HEK293 (cell line): ENCODE results near the gene CRYBB1.

Experiments used
- CTCF ChIA-PET: fragments of 350-600 bp; formaldehyde crosslinking; extraction: SDS; loops from one replicate; lab custom pipeline; 2021; ENCODE audit warnings: antibody characterized with exemption; lab: Yijun Ruan, JAX
- POLR2A ChIA-PET: fragments of 300-600 bp; formaldehyde crosslinking; extraction: SDS; loops from one replicate; lab custom pipeline; 2020; ENCODE audit warnings: antibody characterized with exemption, inconsistent platforms; lab: Yijun Ruan, JAX
- H3K27ac ChIP-seq: fragments of 200-500 bp; sonication (Bioruptor generic); 2 replicates; pipeline ENCODE4 v1.5.1; 2014; ENCODE audit warnings: low read depth, low read length, control low read depth, inconsistent platforms; ENCODE audit errors: extremely low read depth
- H3K36me3 ChIP-seq, 2 experiments: fragments of 200-500 bp in 1 of 2; sonication (Bioruptor generic) in 1 of 2; 1 replicate in 1 of 2; 2 replicates in 1 of 2; pipeline ENCODE4 v1.5.1; 2014 to 2017; ENCODE audit warnings: inconsistent platforms in 2 of 2, low read length in 2 of 2; ENCODE audit not compliant: control insufficient read depth in 2 of 2, insufficient read depth in 1 of 2
- H3K4me1 ChIP-seq: fragments of 200-500 bp; sonication (Bioruptor generic); 2 replicates; pipeline ENCODE4 v1.5.1; 2014; ENCODE audit warnings: mild to moderate bottlenecking, low read length, inconsistent platforms; ENCODE audit not compliant: control insufficient read depth, insufficient read depth
- H3K4me3 ChIP-seq: 2 replicates; pipeline ENCODE4 v1.5.1; 2011; ENCODE audit warnings: low read depth, mild to moderate bottlenecking, control low read depth, low read length, moderate library complexity
- H3K9me3 ChIP-seq: fragments of 200-500 bp; sonication (Bioruptor generic); 2 replicates; pipeline ENCODE4 v1.5.1; 2014; ENCODE audit warnings: low read depth, low read length, inconsistent platforms; ENCODE audit not compliant: control insufficient read depth, insufficient read depth
- BCL11A ChIP-seq: fragments of 450-650 bp; formaldehyde crosslinking; IDR thresholded peaks from 2 replicates; pipeline ENCODE4 v1.5.1; 2016; ENCODE audit warnings: low read depth, missing biosample characterization, missing genetic modification characterization
- BCL11B ChIP-seq: fragments of 450-650 bp; formaldehyde crosslinking; IDR thresholded peaks from 2 replicates; pipeline ENCODE4 v1.5.1; 2016; ENCODE audit warnings: low read depth, missing biosample characterization, missing genetic modification characterization
- GLIS1 ChIP-seq: fragments of 450-650 bp; formaldehyde crosslinking; IDR thresholded peaks from 2 replicates; pipeline ENCODE4 v1.5.1; 2016; ENCODE audit warnings: missing biosample characterization, missing genetic modification characterization
- KLF10 ChIP-seq: fragments of 450-650 bp; IDR thresholded peaks from 2 replicates; pipeline ENCODE4 v1.5.1; 2018; ENCODE audit warnings: missing biosample characterization, mild to moderate bottlenecking, missing genetic modification characterization
- OSR2 ChIP-seq: fragments of 450-650 bp; formaldehyde crosslinking; IDR thresholded peaks from 2 replicates; pipeline ENCODE4 v1.5.1; 2016; ENCODE audit warnings: missing biosample characterization, missing genetic modification characterization
- PRDM1 ChIP-seq: fragments of 450-650 bp; formaldehyde crosslinking; IDR thresholded peaks from 2 replicates; pipeline ENCODE4; 2016; ENCODE audit warnings: missing biosample characterization, missing genetic modification characterization
- PRDM4 ChIP-seq: fragments of 450-650 bp; formaldehyde crosslinking; IDR thresholded peaks from 2 replicates; pipeline ENCODE4 v1.5.1; 2017; ENCODE audit warnings: missing biosample characterization, missing genetic modification characterization
- REPIN1 ChIP-seq: fragments of 450-650 bp; formaldehyde crosslinking; IDR thresholded peaks from 2 replicates; pipeline ENCODE4 v1.5.1; 2017; ENCODE audit warnings: missing biosample characterization, missing genetic modification characterization, low read depth
- TCF7L2 ChIP-seq: IDR thresholded peaks from 2 replicates; pipeline ENCODE4 v1.6.1; 2011; ENCODE audit warnings: low read depth, mild to moderate bottlenecking, inconsistent platforms, low read length, moderate library complexity, borderline replicate concordance
- ZBTB17 ChIP-seq: fragments of 450-650 bp; formaldehyde crosslinking; IDR thresholded peaks from 2 replicates; pipeline ENCODE4 v1.5.1; 2016; ENCODE audit warnings: missing biosample characterization, missing genetic modification characterization
- ZBTB44 ChIP-seq: fragments of 450-650 bp; IDR thresholded peaks from 2 replicates; pipeline ENCODE4 v1.5.1; 2018; ENCODE audit warnings: missing biosample characterization, mild to moderate bottlenecking, missing genetic modification characterization
- ZEB2 ChIP-seq: fragments of 450-650 bp; formaldehyde crosslinking; IDR thresholded peaks from 2 replicates; pipeline ENCODE4 v1.5.1; 2016; ENCODE audit warnings: missing biosample characterization, missing genetic modification characterization
- ZNF16 ChIP-seq: fragments of 450-650 bp; formaldehyde crosslinking; IDR thresholded peaks from 2 replicates; pipeline ENCODE4 v1.5.1; 2016; ENCODE audit warnings: low read depth, missing biosample characterization, missing genetic modification characterization
- ZNF184 ChIP-seq: fragments of 450-650 bp; IDR thresholded peaks from 2 replicates; pipeline ENCODE4 v1.5.1; 2018; ENCODE audit warnings: missing biosample characterization, mild to moderate bottlenecking, missing genetic modification characterization
- ZNF24 ChIP-seq: fragments of 450-650 bp; formaldehyde crosslinking; IDR thresholded peaks from 2 replicates; pipeline ENCODE4 v1.5.1; 2016; ENCODE audit warnings: missing biosample characterization, missing genetic modification characterization
- ZNF292 ChIP-seq: fragments of 450-650 bp; formaldehyde crosslinking; IDR thresholded peaks from 2 replicates; pipeline ENCODE4 v1.5.1; 2016; ENCODE audit warnings: low read depth, missing biosample characterization, missing genetic modification characterization, borderline replicate concordance
- ZNF366 ChIP-seq: fragments of 450-650 bp; formaldehyde crosslinking; conservative IDR thresholded peaks from 2 replicates; pipeline ENCODE4 v1.5.1; 2016; ENCODE audit warnings: missing biosample characterization, missing genetic modification characterization
- ZNF548 ChIP-seq: fragments of 450-650 bp; formaldehyde crosslinking; IDR thresholded peaks from 2 replicates; pipeline ENCODE4 v1.5.1; 2016; ENCODE audit warnings: missing biosample characterization, missing genetic modification characterization
- ZNF561 ChIP-seq: fragments of 450-650 bp; IDR thresholded peaks from 2 replicates; pipeline ENCODE4 v1.5.1; 2018; ENCODE audit warnings: missing biosample characterization, missing genetic modification characterization, borderline replicate concordance
- ZNF776 ChIP-seq: fragments of 450-650 bp; formaldehyde crosslinking; IDR thresholded peaks from 2 replicates; pipeline ENCODE4 v1.5.0; 2017; ENCODE audit warnings: missing biosample characterization, missing genetic modification characterization, borderline replicate concordance
- ZNF777 ChIP-seq: fragments of 450-650 bp; formaldehyde crosslinking; IDR thresholded peaks from 2 replicates; pipeline ENCODE4 v1.5.1; 2017; ENCODE audit warnings: missing biosample characterization, missing genetic modification characterization, borderline replicate concordance

Gene CRYBB1

GRCh38 chr22:26610996-26611395 is 6.8 kb downstream of the CRYBB1 start:
- POLR2A ChIA-PET, result no interaction called here
- no peak overlapping the region for H3K27ac ChIP-seq

GRCh38 chr22:26610072-26610958 is 7.5 kb downstream of the CRYBB1 start:
- no peak overlapping the region for H3K4me3 ChIP-seq
- POLR2A ChIA-PET, result no interaction called here
- no peak overlapping the region for H3K27ac ChIP-seq
- H3K4me1 ChIP-seq, result no peaks in the 10 kb centered on the region
- no peak for TF ChIP-seq TCF7L2
- no peak for TF ChIP-seq GLIS1 (tag by site-specific recombination)
- no peak for TF ChIP-seq ZNF292 (tag by site-specific recombination)
- TF ChIP-seq BCL11B (tag by site-specific recombination), result no peak
- TF ChIP-seq ZEB2 (tag by site-specific recombination), result no peak
- no peak for TF ChIP-seq PRDM1 (tag by site-specific recombination)
- no peak for TF ChIP-seq BCL11A (tag by site-specific recombination)
- TF ChIP-seq ZBTB44 (tag by site-specific recombination), result no peak
- TF ChIP-seq ZNF16 (tag by site-specific recombination), result no peak
- TF ChIP-seq ZNF24 (tag by site-specific recombination), result no peak
- CTCF ChIA-PET, result no interaction called here
- H3K36me3 ChIP-seq, result no peaks in the 10 kb centered on the region
- no peaks in the 10 kb centered on the region for H3K9me3 ChIP-seq

More at GRCh38 chr22:26610996-26611395, 6.8 kb downstream of the CRYBB1 start:
- Histone ChIP-seq H3K36me3 (no peaks in the 10 kb centered on the region), H3K4me1 (no peaks in the 10 kb centered on the region), H3K9me3 (no peaks in the 10 kb centered on the region)
- TF ChIP-seq ZNF777 (tag by site-specific recombination) (no peak), REPIN1 (no peak)
- TF ChIP-seq, all 188 proteins: peak for 0
- no peak overlapping the region for H3K4me3 ChIP-seq
- CTCF ChIA-PET, result no interaction called here

GRCh38 chr22:26609287-26609686 is 8.5 kb downstream of the CRYBB1 start:
- Histone ChIP-seq H3K36me3 (no peaks in the 10 kb centered on the region), H3K4me3 (no peak overlapping the region), H3K27ac (no peak overlapping the region), H3K9me3 (no peaks in the 10 kb centered on the region), H3K4me1 (no peaks in the 10 kb centered on the region)
- CTCF ChIA-PET, result no interaction called here
- TF ChIP-seq OSR2 (tag by site-specific recombination), result no peak
- no peak for TF ChIP-seq ZNF184 (tag by site-specific recombination)
- TF ChIP-seq ZBTB17 (tag by site-specific recombination), result peak; percentile 55; the same call in 1 of the 2 replicates
- peak; percentile 89 for TF ChIP-seq ZNF366 (tag by site-specific recombination)
- no peak for TF ChIP-seq ZNF561 (tag by site-specific recombination)
- TF ChIP-seq KLF10, result no peak
- TF ChIP-seq ZNF548 (tag by site-specific recombination), result no peak
- TF ChIP-seq ZNF776, result peak; percentile 67; the same call in 1 of the 2 replicates
- TF ChIP-seq ZEB2 (tag by site-specific recombination), result no peak
- TF ChIP-seq PRDM4, result no peak
- POLR2A ChIA-PET, result no interaction called here
